Endothelial cell of umbilical vein (primary cell): ENCODE results near the gene CLCN2.

Experiments used
- CTCF ChIP-seq, 2 donors: IDR thresholded peaks; 1 replicate in 1 of 2; 2 replicates in 1 of 2; pipeline ENCODE4 v1.5.1; 2011; ENCODE audit warnings: low read length in 2 of 2, mild to moderate bottlenecking in 2 of 2, moderate library complexity in 2 of 2, control low read depth in 1 of 2, inconsistent platforms in 1 of 2, low read depth in 1 of 2; ENCODE audit not compliant: insufficient read depth in 1 of 2; ENCODE audit errors: extremely low read depth in 1 of 2
- EZH2 ChIP-seq: IDR thresholded peaks from 2 replicates; pipeline ENCODE4 v1.6.1; 2012; ENCODE audit warnings: borderline replicate concordance, low read depth, mild to moderate bottlenecking, moderate library complexity, low read length, inconsistent platforms; ENCODE audit not compliant: severe bottlenecking
- FOS ChIP-seq: IDR thresholded peaks from 2 replicates; pipeline ENCODE4 v1.6.1; 2011; ENCODE audit warnings: mild to moderate bottlenecking, low read length, moderate library complexity, borderline replicate concordance; ENCODE audit not compliant: insufficient read depth
- GATA2 ChIP-seq: IDR thresholded peaks from 2 replicates; pipeline ENCODE4 v1.7.0; 2011; ENCODE audit warnings: low read depth, mild to moderate bottlenecking, moderate library complexity, mixed read lengths, low read length; ENCODE audit not compliant: insufficient read length, insufficient read depth
- JUN ChIP-seq: IDR thresholded peaks from 2 replicates; pipeline ENCODE4 v1.6.1; 2011; ENCODE audit warnings: borderline replicate concordance, low read depth; ENCODE audit not compliant: insufficient read length, insufficient read depth
- POLR2A ChIP-seq: IDR thresholded peaks from 2 replicates; pipeline ENCODE4 v1.6.1; 2012; ENCODE audit warnings: low read depth, mild to moderate bottlenecking, control low read depth, low read length
- POLR2AphosphoS5 ChIP-seq: IDR thresholded peaks from 2 replicates; pipeline ENCODE4 v1.6.1; 2012; ENCODE audit warnings: low read depth, mild to moderate bottlenecking, control low read depth, low read length, moderate library complexity; ENCODE audit not compliant: insufficient read depth
- TF ChIP-seq, protein P1 (sequence below): IDR thresholded peaks from 2 replicates; pipeline ENCODE4 v1.6.1; 2011; ENCODE audit not compliant: insufficient read depth, insufficient read length

DNA sequence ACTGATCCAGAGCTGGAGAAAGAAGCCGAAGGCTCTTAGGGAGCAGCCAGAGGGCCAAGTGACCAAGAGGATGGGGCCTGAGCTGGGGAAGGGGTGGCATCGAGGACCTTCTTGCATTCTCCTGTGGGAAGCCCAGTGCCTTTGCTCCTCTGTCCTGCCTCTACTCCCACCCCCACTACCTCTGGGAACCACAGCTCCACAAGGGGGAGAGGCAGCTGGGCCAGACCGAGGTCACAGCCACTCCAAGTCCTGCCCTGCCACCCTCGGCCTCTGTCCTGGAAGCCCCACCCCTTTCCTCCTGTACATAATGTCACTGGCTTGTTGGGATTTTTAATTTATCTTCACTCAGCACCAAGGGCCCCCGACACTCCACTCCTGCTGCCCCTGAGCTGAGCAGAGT is 28.0 kb upstream of the CLCN2 start:
- no peak for TF ChIP-seq CTCF (IDR thresholded peaks at IDR 0.05; ENCODE audit: extremely low read depth in 1 of 2, insufficient read depth in 1 of 2, low read depth in 1 of 2, low read length in 2 of 2)
- no peak for TF ChIP-seq JUN
- no peak for TF ChIP-seq POLR2A
- TF ChIP-seq EZH2 = no peak
- TF ChIP-seq, protein P1, sequence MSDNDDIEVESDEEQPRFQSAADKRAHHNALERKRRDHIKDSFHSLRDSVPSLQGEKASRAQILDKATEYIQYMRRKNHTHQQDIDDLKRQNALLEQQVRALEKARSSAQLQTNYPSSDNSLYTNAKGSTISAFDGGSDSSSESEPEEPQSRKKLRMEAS = no peak
- TF ChIP-seq GATA2 = no peak
- TF ChIP-seq FOS = no peak
- TF ChIP-seq POLR2AphosphoS5 = no peak
